GM19467 (cell line): ENCODE measurements around the gene PTTG1IP.

Experiments used
- ATAC-seq: cut with Tn5 transposase; IDR thresholded peaks from one replicate; pipeline ENCODE4 v1.9.1; 2021; ENCODE audit warnings: mild to moderate bottlenecking, moderate library complexity; ENCODE audit not compliant: unreplicated experiment

The PTTG1IP gene

GRCh38 chr21:44867999-44868700, 5.3 kb downstream of the PTTG1IP start:
- no peak for ATAC-seq

- ATAC-seq: no peak
Observed at GRCh38 chr21:44867464-44867863, 6.0 kb downstream of the PTTG1IP start.

GRCh38 chr21:44866780-44867179, 6.7 kb downstream of the PTTG1IP start:
- ATAC-seq: no peak

- ATAC-seq: no peak
Observed at GRCh38 chr21:44865561-44866280, 7.8 kb downstream of the PTTG1IP start.

GRCh38 chr21:44862869-44863685, 10.4 kb downstream of the PTTG1IP start:
- ATAC-seq: no peak

GRCh38 chr21:44858791-44859190, 14.7 kb downstream of the PTTG1IP start:
- ATAC-seq: no peak

- no peak for ATAC-seq
Observed at GRCh38 chr21:44858291-44858690, 15.2 kb downstream of the PTTG1IP start.

GRCh38 chr21:44857127-44857892, 16.2 kb downstream of the PTTG1IP start:
- no peak for ATAC-seq

GRCh38 chr21:44856131-44856530, 17.4 kb downstream of the PTTG1IP start:
- ATAC-seq: no peak

GRCh38 chr21:44855572-44855971, 17.9 kb downstream of the PTTG1IP start:
- no peak for ATAC-seq

- no peak for ATAC-seq
Observed at GRCh38 chr21:44854664-44855446, 18.6 kb downstream of the PTTG1IP start.

- ATAC-seq: no peak
Observed at GRCh38 chr21:44854391-44854663, 19.2 kb downstream of the PTTG1IP start.

GRCh38 chr21:44853601-44854390, 19.7 kb downstream of the PTTG1IP start:
- ATAC-seq: no peak

GRCh38 chr21:44850905-44851657, 22.4 kb downstream of the PTTG1IP start:
- ATAC-seq: no peak

GRCh38 chr21:44850208-44850800, 23.2 kb downstream of the PTTG1IP start:
- no peak for ATAC-seq

- ATAC-seq: no peak
Observed at GRCh38 chr21:44849616-44850130, 23.8 kb downstream of the PTTG1IP start.

- no peak for ATAC-seq
Observed at GRCh38 chr21:44848821-44849521, 24.5 kb downstream of the PTTG1IP start.
